ENCODE data around the gene GCN1.

GCN1 gene

GRCh38 chr12:120101182-120101581, 93.3 kb downstream of the GCN1 start:
- FAIRE-seq (no peak), DNase-seq (ENCODE audit: insufficient read length) (no peak)
- TF ChIP-seq POLR2AphosphoS5 (IDR thresholded peaks at IDR 0.05; ENCODE audit: low read depth, low read length) (no peak), POLR2A (IDR thresholded peaks at IDR 0.05; ENCODE audit: low read depth, low read length) (no peak), TAF1 (IDR thresholded peaks at IDR 0.05; ENCODE audit: borderline replicate concordance, low read depth, low read length) (no peak)

DNA sequence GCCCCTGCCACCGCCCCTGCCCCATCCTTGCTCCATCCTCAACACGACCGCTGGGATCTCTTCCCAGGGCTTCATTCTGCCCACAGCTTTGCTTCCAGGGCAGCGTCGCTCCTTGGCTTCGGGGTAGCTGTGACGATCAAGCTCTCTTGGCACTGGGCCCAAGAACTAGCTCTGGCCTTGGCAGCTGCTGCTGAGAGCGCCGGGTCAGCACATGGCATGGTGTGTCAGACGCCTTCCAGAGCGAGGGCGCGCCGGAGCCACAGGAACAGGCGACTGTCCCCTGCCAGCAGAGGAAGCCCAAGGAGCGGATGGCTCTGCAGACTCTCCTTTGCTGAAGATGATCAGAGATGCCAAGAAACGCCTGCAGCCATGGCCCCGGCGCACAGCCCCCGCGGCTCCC, 93.9 kb downstream of the GCN1 start:
- FAIRE-seq (no peak), DNase-seq (ENCODE audit: insufficient read length) (no peak)
- TF ChIP-seq TAF1 (IDR thresholded peaks at IDR 0.05; ENCODE audit: borderline replicate concordance, low read depth, low read length) (no peak), POLR2A (IDR thresholded peaks at IDR 0.05; ENCODE audit: low read depth, low read length) (no peak), POLR2AphosphoS5 (IDR thresholded peaks at IDR 0.05; ENCODE audit: low read depth, low read length) (no peak)

- DNase-seq (ENCODE audit: insufficient read length) = no peak
- no peak for TF ChIP-seq TAF1 (IDR thresholded peaks at IDR 0.05; ENCODE audit: borderline replicate concordance, low read depth, low read length)
- no peak for TF ChIP-seq POLR2AphosphoS5 (IDR thresholded peaks at IDR 0.05; ENCODE audit: low read depth, low read length)
- TF ChIP-seq POLR2A (IDR thresholded peaks at IDR 0.05; ENCODE audit: low read depth, low read length) = no peak
- FAIRE-seq = no peak
These were observed 94.8 kb downstream of the GCN1 start for GRCh38 chr12:120099738-120100137.

GRCh38 chr12:120098756-120099470, 95.6 kb downstream of the GCN1 start:
- FAIRE-seq = no peak
- TF ChIP-seq POLR2A (IDR thresholded peaks at IDR 0.05; ENCODE audit: low read depth, low read length) (no peak), POLR2AphosphoS5 (IDR thresholded peaks at IDR 0.05; ENCODE audit: low read depth, low read length) (no peak), TAF1 (IDR thresholded peaks at IDR 0.05; ENCODE audit: borderline replicate concordance, low read depth, low read length) (no peak)
- DNase-seq (ENCODE audit: insufficient read length) = no peak

- DNase-seq (ENCODE audit: insufficient read length) = no peak
- FAIRE-seq = no peak
- TF ChIP-seq POLR2AphosphoS5 (IDR thresholded peaks at IDR 0.05; ENCODE audit: low read depth, low read length) = no peak
- TF ChIP-seq TAF1 (IDR thresholded peaks at IDR 0.05; ENCODE audit: borderline replicate concordance, low read depth, low read length) = no peak
- no peak for TF ChIP-seq POLR2A (IDR thresholded peaks at IDR 0.05; ENCODE audit: low read depth, low read length)
These were observed 97.8 kb downstream of the GCN1 start for GRCh38 chr12:120096671-120097202.

DNA sequence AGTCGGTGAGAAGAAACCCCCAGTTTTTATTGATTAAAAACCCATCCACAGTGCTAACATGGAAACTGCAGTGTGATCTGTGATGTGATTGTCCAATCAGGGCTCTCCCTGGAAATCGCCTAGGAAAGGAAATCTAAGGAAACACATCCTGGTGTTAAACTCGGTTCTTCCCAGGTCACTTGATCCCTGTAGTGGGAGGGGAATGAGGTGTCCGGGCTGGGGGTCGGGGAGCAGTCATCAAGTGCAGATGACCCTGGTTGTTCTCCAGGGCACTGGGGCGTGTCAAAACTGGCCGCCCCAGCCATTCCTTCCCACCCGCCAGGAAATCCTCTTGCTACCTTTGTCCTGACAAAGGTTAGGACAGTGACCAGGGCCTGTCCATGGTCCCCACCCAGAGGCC, 98.8 kb downstream of the GCN1 start:
- FAIRE-seq (no peak), DNase-seq (ENCODE audit: insufficient read length) (no peak)
- TF ChIP-seq TAF1 (IDR thresholded peaks at IDR 0.05; ENCODE audit: borderline replicate concordance, low read depth, low read length) (no peak), POLR2A (IDR thresholded peaks at IDR 0.05; ENCODE audit: low read depth, low read length) (no peak), POLR2AphosphoS5 (IDR thresholded peaks at IDR 0.05; ENCODE audit: low read depth, low read length) (no peak; the same call in 1 of the 2 replicates)

DNA sequence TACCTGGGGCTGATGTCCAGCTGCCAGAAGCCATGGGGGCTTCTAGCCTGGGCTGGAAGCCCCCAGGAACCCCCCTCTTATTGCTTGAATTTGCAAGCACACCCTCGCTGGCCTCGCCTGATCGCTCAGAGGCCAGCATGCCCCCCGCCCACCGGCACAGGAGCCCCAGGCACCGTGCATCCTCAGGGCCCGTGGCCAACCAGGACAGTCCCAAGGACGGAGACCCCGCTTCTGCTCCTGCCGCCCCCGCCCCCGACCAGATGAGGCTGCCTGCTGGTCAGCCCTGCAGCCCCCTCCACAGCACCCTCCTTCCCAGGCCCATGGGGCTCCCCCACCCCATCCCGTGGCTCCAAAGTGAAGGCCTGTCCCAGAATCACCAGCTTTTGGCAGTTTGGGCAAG, 99.2 kb downstream of the GCN1 start:
- no peak for TF ChIP-seq TAF1 (IDR thresholded peaks at IDR 0.05; ENCODE audit: borderline replicate concordance, low read depth, low read length)
- no peak for TF ChIP-seq POLR2A (IDR thresholded peaks at IDR 0.05; ENCODE audit: low read depth, low read length)
- TF ChIP-seq POLR2AphosphoS5 (IDR thresholded peaks at IDR 0.05; ENCODE audit: low read depth, low read length) = peak; percentile 13; the same call in 1 of the 2 replicates
- FAIRE-seq (no peak), DNase-seq (ENCODE audit: insufficient read length) (no peak)

DNA sequence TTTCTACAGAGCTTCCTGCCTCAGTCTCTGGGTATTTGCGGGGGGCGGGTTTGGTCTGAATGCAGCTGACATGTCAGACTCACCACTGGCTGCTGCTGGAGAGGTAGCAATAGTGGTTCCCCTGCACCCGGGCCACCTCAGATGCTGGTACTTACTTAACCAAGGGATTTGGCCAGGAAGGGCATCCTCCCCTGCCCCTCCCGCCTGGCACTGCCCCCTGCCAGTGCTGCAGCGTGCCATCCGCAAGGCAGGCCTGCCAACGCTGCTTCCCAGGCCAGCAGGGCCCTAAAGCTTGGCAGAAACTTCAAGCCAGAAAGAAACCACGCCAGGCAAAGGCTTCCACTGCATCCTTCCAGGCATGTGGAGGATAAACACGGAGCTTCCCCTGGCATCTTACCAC, 100.0 kb downstream of the GCN1 start:
- TF ChIP-seq POLR2AphosphoS5 (IDR thresholded peaks at IDR 0.05; ENCODE audit: low read depth, low read length) = no peak
- TF ChIP-seq TAF1 (IDR thresholded peaks at IDR 0.05; ENCODE audit: borderline replicate concordance, low read depth, low read length) = no peak
- no peak for TF ChIP-seq POLR2A (IDR thresholded peaks at IDR 0.05; ENCODE audit: low read depth, low read length)
- FAIRE-seq (no peak), DNase-seq (ENCODE audit: insufficient read length) (no peak)

- FAIRE-seq (no peak), DNase-seq (ENCODE audit: insufficient read length) (no peak)
- TF ChIP-seq TAF1 (IDR thresholded peaks at IDR 0.05; ENCODE audit: borderline replicate concordance, low read depth, low read length) (no peak), POLR2A (IDR thresholded peaks at IDR 0.05; ENCODE audit: low read depth, low read length) (0 out of 2 replicates have a peak, but pooled peaks have one; percentile 38)
These were observed 100.7 kb downstream of the GCN1 start for GRCh38 chr12:120093592-120094355.

- no peak for TF ChIP-seq POLR2AphosphoS5 (IDR thresholded peaks at IDR 0.05; ENCODE audit: low read depth, low read length)
- no peak; the same call in 1 of the 2 replicates for TF ChIP-seq POLR2A (IDR thresholded peaks at IDR 0.05; ENCODE audit: low read depth, low read length)
- TF ChIP-seq TAF1 (IDR thresholded peaks at IDR 0.05; ENCODE audit: borderline replicate concordance, low read depth, low read length) = no peak
- FAIRE-seq = no peak
- no peak for DNase-seq (ENCODE audit: insufficient read length)
These were observed 101.3 kb downstream of the GCN1 start for GRCh38 chr12:120093336-120093591.

DNA sequence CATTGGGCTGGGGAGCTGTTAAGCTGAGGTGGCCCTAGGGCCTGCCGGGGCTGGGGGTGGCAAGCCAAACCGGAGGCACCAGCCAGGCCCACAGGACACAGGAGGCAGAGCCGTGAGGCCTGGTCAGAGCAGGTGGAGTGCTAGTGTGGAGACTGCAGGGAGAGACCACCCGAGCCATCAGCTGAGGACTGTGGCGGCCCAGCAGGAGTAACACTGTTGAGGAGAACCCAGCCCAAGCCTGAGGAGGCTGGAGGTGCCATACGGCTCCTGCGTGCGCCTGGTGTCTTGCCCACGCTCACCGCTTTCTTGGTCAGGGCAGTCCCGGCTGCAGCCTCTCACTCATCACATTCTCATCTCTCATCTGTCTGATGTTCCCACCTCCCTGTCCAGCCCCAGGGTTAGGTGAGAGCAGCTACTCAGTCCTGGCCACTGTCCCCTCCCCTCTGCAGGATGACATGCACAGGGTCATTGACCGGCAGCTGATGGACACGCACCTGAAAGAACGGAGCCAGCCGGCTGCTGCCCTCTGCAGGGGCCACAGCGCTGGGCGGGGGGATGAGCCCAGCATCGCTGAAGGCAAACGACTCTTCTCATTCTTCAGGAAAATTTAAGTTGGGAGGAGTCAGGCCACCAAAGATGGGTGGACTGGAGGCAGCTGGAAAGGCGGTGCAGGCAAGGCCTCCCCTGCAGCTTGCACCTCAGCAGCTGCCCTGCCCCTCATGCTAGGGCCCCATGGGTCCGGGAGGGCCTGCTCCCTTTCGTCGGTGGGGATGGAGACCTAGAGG, 101.8 kb downstream of the GCN1 start:
- TF ChIP-seq TAF1 (IDR thresholded peaks at IDR 0.05; ENCODE audit: borderline replicate concordance, low read depth, low read length) = no peak
- TF ChIP-seq POLR2A (IDR thresholded peaks at IDR 0.05; ENCODE audit: low read depth, low read length) = no peak
- TF ChIP-seq POLR2AphosphoS5 (IDR thresholded peaks at IDR 0.05; ENCODE audit: low read depth, low read length) = no peak
- no peak for FAIRE-seq
- DNase-seq (ENCODE audit: insufficient read length) = no peak

All from GM12892 (cell line).